H1 (cell line): ENCODE data around the gene RPE. TPM values are rescaled to one million over a fixed set of nuclear protein-coding genes. Genes with fewer than 3 reads are reported as not detected.

Source experiments
- KDM4A ChIP-seq: IDR thresholded peaks from one replicate; pipeline ENCODE4 v1.7.1; 2012; ENCODE audit warnings: low read depth, mild to moderate bottlenecking, moderate library complexity, low read length, inconsistent platforms; ENCODE audit not compliant: severe bottlenecking
- SAP30 ChIP-seq: fragments of 300-600 bp; sonication (generic); IDR thresholded peaks from 2 replicates; pipeline ENCODE4 v1.7.1; 2012; ENCODE audit warnings: low read length, moderate library complexity, mild to moderate bottlenecking, inconsistent platforms; ENCODE audit not compliant: insufficient read depth, insufficient replicate concordance
- SUZ12 ChIP-seq: fragments of 200-600 bp; sonication (generic); IDR thresholded peaks from 2 replicates; pipeline ENCODE4 v1.6.1; 2012; ENCODE audit warnings: mild to moderate bottlenecking, inconsistent platforms, low read length, moderate library complexity, mixed read lengths
- polyA plus RNA-seq, 7 experiments: library from polyadenylated mRNA; depleted of rRNA in 3 of 7; stranded (reverse) in 5 of 7; unstranded in 2 of 7; fragments of >200 nt in 5 of 7; fragments of 200-250 nt in 2 of 7; gene quantifications; 1 replicate in 5 of 7; 2 replicates in 1 of 7; 4 replicates in 1 of 7; pipeline versions ENCODE4 v1.2.1 to v1.2.3, GENCODE V29; 2011 to 2013; ENCODE audit warnings: missing spikeins in 2 of 7, mixed read lengths in 2 of 7
- total RNA-seq: library from RNA; stranded (reverse); fragmentation: NEBNext Ultra II Directional; extraction: Animal tissue kit (Norgen Biotek cat#: 25700); gene quantifications from 2 replicates; pipeline ENCODE4 v1.2.1, GENCODE V29; 2021
- TF ChIP-seq, protein P1 (sequence below): fragments of 300-600 bp; sonication (generic); IDR thresholded peaks from 2 replicates; pipeline ENCODE4 v1.7.1; 2012; ENCODE audit warnings: low read length, moderate library complexity, mild to moderate bottlenecking, inconsistent platforms; ENCODE audit not compliant: insufficient replicate concordance

RPE gene
- total and polyA plus RNA-seq, 2 of the 8 experiments (the other 6 are each of a cell fraction or from before 2014, with no cell fraction given): 77.8 to 102 TPM

GRCh38 chr2:210055825-210056224 is 53.4 kb downstream of the RPE start (continued):
- TF ChIP-seq, protein P1, sequence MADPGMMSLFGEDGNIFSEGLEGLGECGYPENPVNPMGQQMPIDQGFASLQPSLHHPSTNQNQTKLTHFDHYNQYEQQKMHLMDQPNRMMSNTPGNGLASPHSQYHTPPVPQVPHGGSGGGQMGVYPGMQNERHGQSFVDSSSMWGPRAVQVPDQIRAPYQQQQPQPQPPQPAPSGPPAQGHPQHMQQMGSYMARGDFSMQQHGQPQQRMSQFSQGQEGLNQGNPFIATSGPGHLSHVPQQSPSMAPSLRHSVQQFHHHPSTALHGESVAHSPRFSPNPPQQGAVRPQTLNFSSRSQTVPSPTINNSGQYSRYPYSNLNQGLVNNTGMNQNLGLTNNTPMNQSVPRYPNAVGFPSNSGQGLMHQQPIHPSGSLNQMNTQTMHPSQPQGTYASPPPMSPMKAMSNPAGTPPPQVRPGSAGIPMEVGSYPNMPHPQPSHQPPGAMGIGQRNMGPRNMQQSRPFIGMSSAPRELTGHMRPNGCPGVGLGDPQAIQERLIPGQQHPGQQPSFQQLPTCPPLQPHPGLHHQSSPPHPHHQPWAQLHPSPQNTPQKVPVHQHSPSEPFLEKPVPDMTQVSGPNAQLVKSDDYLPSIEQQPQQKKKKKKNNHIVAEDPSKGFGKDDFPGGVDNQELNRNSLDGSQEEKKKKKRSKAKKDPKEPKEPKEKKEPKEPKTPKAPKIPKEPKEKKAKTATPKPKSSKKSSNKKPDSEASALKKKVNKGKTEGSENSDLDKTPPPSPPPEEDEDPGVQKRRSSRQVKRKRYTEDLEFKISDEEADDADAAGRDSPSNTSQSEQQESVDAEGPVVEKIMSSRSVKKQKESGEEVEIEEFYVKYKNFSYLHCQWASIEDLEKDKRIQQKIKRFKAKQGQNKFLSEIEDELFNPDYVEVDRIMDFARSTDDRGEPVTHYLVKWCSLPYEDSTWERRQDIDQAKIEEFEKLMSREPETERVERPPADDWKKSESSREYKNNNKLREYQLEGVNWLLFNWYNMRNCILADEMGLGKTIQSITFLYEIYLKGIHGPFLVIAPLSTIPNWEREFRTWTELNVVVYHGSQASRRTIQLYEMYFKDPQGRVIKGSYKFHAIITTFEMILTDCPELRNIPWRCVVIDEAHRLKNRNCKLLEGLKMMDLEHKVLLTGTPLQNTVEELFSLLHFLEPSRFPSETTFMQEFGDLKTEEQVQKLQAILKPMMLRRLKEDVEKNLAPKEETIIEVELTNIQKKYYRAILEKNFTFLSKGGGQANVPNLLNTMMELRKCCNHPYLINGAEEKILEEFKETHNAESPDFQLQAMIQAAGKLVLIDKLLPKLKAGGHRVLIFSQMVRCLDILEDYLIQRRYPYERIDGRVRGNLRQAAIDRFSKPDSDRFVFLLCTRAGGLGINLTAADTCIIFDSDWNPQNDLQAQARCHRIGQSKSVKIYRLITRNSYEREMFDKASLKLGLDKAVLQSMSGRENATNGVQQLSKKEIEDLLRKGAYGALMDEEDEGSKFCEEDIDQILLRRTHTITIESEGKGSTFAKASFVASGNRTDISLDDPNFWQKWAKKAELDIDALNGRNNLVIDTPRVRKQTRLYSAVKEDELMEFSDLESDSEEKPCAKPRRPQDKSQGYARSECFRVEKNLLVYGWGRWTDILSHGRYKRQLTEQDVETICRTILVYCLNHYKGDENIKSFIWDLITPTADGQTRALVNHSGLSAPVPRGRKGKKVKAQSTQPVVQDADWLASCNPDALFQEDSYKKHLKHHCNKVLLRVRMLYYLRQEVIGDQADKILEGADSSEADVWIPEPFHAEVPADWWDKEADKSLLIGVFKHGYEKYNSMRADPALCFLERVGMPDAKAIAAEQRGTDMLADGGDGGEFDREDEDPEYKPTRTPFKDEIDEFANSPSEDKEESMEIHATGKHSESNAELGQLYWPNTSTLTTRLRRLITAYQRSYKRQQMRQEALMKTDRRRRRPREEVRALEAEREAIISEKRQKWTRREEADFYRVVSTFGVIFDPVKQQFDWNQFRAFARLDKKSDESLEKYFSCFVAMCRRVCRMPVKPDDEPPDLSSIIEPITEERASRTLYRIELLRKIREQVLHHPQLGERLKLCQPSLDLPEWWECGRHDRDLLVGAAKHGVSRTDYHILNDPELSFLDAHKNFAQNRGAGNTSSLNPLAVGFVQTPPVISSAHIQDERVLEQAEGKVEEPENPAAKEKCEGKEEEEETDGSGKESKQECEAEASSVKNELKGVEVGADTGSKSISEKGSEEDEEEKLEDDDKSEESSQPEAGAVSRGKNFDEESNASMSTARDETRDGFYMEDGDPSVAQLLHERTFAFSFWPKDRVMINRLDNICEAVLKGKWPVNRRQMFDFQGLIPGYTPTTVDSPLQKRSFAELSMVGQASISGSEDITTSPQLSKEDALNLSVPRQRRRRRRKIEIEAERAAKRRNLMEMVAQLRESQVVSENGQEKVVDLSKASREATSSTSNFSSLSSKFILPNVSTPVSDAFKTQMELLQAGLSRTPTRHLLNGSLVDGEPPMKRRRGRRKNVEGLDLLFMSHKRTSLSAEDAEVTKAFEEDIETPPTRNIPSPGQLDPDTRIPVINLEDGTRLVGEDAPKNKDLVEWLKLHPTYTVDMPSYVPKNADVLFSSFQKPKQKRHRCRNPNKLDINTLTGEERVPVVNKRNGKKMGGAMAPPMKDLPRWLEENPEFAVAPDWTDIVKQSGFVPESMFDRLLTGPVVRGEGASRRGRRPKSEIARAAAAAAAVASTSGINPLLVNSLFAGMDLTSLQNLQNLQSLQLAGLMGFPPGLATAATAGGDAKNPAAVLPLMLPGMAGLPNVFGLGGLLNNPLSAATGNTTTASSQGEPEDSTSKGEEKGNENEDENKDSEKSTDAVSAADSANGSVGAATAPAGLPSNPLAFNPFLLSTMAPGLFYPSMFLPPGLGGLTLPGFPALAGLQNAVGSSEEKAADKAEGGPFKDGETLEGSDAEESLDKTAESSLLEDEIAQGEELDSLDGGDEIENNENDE: no peak
- no peak for TF ChIP-seq SUZ12
- TF ChIP-seq SAP30: no peak
- no peak for TF ChIP-seq KDM4A
